ENCODE measurements around the gene ZNF324. TPM values are rescaled to one million over a fixed set of nuclear protein-coding genes. Genes with fewer than 3 reads are reported as not detected.

ZNF324 gene
- total and polyA plus RNA-seq, 9 of the 15 experiments (the other 6 are each of a cell fraction or from before 2014, with no cell fraction given): 0.92 to 16.4 (median 5.3) TPM

GRCh38 chr19:58476498-58477015 is 9.7 kb downstream of the ZNF324 start (continued):
- TF ChIP-seq ZNF280A (IDR thresholded peaks at IDR 0.05; ENCODE audit: low read depth, partially characterized antibody) (no peak), POLR2B (IDR thresholded peaks at IDR 0.05; ENCODE audit: low read depth, partially characterized antibody) (no peak), HBP1 (CRISPR knock-in tag; IDR thresholded peaks at IDR 0.05) (0 out of 2 replicates have a peak, but pooled peaks have one; percentile 7), ZNF583 (CRISPR knock-in tag; IDR thresholded peaks at IDR 0.05) (no peak), ZFX (CRISPR knock-in tag; IDR thresholded peaks at IDR 0.05) (peak; percentile 56), ZNF77 (CRISPR knock-in tag; IDR thresholded peaks at IDR 0.05) (no peak; the same call in 1 of the 2 replicates), MGA (IDR thresholded peaks at IDR 0.05) (peak; percentile 83), ZNF431 (CRISPR knock-in tag; IDR thresholded peaks at IDR 0.05) (0 out of 2 replicates have a peak, but pooled peaks have one; percentile 13), MCM2 (IDR thresholded peaks at IDR 0.05; ENCODE audit: low read depth) (no peak), RBFOX2 (IDR thresholded peaks at IDR 0.05; ENCODE audit: low read depth, low read length) (peak; percentile 69), SMAD3 (CRISPR knock-in tag; conservative IDR thresholded peaks at IDR 0.05) (0 out of 2 replicates have a peak, but pooled peaks have one; percentile 14), NFRKB (IDR thresholded peaks at IDR 0.05; ENCODE audit: low read depth) (0 out of 2 replicates have a peak, but pooled peaks have one; percentile 29)

All from K562 (cell line).